Loucy (cell line): ENCODE data around the gene CIB4.

Experiments used
- CTCF ChIP-seq: fragments of 200-600 bp; sonication (generic); conservative IDR thresholded peaks from 2 replicates; pipeline ENCODE4 v1.5.1; 2014; ENCODE audit warnings: mild to moderate bottlenecking, antibody characterized with exemption, low read length
- EZH2phosphoT487 ChIP-seq: fragments of 200-600 bp; IDR thresholded peaks from 2 replicates; pipeline ENCODE4 v1.6.1; 2018; ENCODE audit warnings: antibody characterized with exemption, mild to moderate bottlenecking, moderate library complexity, borderline replicate concordance

- TF ChIP-seq CTCF = no peak
- no peak for TF ChIP-seq EZH2phosphoT487
These were observed 106.1 kb downstream of the CIB4 start for GRCh38 chr2:26534865-26535662.
